ENCODE results near the gene ZKSCAN1. TPM values are rescaled to one million over a fixed set of nuclear protein-coding genes. Genes with fewer than 3 reads are reported as not detected.
"Not testable (repeated sequence)": the region's sequence is repeated elsewhere in the genome, so short reads cannot be mapped to it uniquely, and the experiment has no call there.

The ZKSCAN1 gene
- total and polyA plus RNA-seq, 3 donors from 2014 or later, result 30.7 to 71.3 (median 65.3) TPM

DNA sequence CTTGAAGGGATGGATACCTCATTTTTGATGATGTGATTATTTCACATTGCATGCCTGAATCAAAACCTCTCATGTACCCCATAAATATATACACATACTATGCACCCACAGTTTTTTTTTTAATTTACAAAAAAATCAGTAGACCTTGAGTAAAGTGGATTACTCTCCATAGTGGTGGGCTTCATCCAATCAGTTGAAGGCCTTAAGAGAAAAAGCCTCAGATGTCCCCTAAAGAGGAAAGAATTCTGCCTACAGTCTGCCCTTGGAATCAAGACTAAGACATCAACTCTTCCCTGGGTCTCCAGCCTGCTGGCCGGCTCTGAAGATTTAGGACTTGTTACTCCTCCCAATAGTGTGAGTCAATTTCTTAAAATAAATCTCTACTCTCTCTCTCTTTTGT is 40.7 kb upstream of the ZKSCAN1 start:
- no peaks in the 10 kb centered on the region for H3K9me3 ChIP-seq
- no peaks in the 10 kb centered on the region for H3K27me3 ChIP-seq
- no peak for TF ChIP-seq CTCF (IDR thresholded peaks at IDR 0.05)
- TF ChIP-seq POLR2A (IDR thresholded peaks at IDR 0.05), result no peak
- intact Hi-C loops (cut with DNase I; ENCODE audit: low total_unique reads), result no loop called here
- H3K36me3 ChIP-seq (ENCODE audit: low read depth, missing control alignments), result no peaks in the 10 kb centered on the region
- H3K4me3 ChIP-seq, result no peak overlapping the region
- H3K4me1 ChIP-seq, result no peaks in the 10 kb centered on the region
- H3K27ac ChIP-seq, result no peak overlapping the region
- no peak for DNase-seq
- 71 to 75% methylated on average over 1 of the region's 1 CpG for WGBS, 2 donors

DNA sequence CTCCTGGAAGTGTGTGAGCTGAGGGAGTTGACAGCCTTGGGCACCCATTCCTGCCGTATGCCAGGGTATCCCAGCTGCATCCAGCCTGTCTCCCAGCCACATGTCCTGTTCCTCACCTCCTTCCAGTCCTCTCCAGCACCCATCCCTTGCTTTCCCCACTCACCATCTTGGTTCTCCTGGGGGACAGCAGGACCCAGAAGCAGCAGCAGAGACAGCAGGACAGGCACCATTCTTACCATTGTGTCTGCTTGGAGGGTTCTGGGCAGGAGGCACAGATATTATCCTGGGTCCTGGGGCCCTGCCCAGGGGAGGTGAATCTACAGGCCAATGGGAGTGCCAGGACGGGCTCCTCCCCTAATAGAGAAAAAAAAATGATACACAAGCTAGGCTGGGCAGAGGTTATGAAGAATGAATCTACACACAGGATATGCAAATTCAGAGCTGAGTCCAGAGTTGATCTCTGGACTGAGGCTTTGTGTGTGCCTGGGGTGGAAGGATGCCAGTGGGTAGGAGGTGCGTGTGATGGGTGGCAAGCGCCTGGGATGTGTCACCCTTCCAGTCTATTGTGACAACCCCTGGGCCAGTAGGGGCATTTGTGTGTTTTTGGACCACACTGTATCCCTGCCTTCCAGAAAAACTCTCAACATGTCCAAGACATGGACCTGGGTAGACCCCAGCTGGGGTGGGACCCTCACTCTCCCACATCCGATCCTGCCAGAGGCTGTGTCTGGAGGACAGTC is 39.4 kb upstream of the ZKSCAN1 start, which contains the start of gene AZGP1:
TSS of gene AZGP1 (minus strand) at position 250 of the 740 bp plus-strand sequence. CDS start at position 239, 11 bp downstream.
- 68 to 79% methylated on average over 5 of the region's 5 CpGs for whole genome bisulfite sequencing, 2 donors
- intact Hi-C loops (cut with DNase I; ENCODE audit: low total_unique reads), result no loop called here

DNA sequence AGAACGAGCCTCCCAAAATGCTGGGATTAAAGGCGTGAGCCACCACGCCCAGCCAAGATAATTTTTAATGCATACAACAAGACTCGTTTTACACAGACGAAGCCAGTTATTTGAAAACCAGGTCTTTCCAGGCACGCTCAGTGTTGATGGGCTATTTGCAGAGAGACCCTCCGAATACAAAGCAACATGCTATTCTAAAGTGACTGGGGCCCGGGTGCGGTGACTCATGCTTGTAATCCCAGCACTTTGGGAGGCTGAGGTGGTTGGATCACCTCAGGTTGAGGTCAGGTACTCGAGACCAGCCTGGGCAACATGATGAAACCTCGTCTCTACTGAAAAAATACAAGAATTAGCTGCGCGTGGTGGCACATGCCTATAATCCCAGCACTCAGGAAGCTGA is 38.8 kb upstream of the ZKSCAN1 start:
- no peak for TF ChIP-seq POLR2A (IDR thresholded peaks at IDR 0.05)
- no peak for TF ChIP-seq CTCF (IDR thresholded peaks at IDR 0.05)
- Histone ChIP-seq H3K4me3 (no peak overlapping the region), H3K27ac (no peak overlapping the region), H3K9me3 (no peaks in the 10 kb centered on the region), H3K36me3 (ENCODE audit: low read depth, missing control alignments) (no peaks in the 10 kb centered on the region), H3K27me3 (no peaks in the 10 kb centered on the region), H3K4me1 (no peaks in the 10 kb centered on the region)
- DNase-seq, result no peak
- intact Hi-C loops (cut with DNase I; ENCODE audit: low total_unique reads), result no loop called here
- 89 to 93% methylated on average over 13 of the region's 13 CpGs for WGBS, 2 donors

More for the DNA sequence above, 39.4 kb upstream of the ZKSCAN1 start, which contains the start of gene AZGP1:
- no peak within 1 kb of the TSS for H3K27ac ChIP-seq
- peak; percentile 47 for DNase-seq
- no peak for TF ChIP-seq POLR2A (IDR thresholded peaks at IDR 0.05)
- TF ChIP-seq CTCF (IDR thresholded peaks at IDR 0.05), result no peak
- no peaks in the 10 kb centered on the region for H3K27me3 ChIP-seq
- H3K9me3 ChIP-seq, result no peaks in the 10 kb centered on the region
- no peaks in the 10 kb centered on the region for H3K4me1 ChIP-seq
- H3K36me3 ChIP-seq (ENCODE audit: low read depth, missing control alignments), result no peaks in the 10 kb centered on the region
- no peak within 1 kb of the TSS for H3K4me3 ChIP-seq

DNA sequence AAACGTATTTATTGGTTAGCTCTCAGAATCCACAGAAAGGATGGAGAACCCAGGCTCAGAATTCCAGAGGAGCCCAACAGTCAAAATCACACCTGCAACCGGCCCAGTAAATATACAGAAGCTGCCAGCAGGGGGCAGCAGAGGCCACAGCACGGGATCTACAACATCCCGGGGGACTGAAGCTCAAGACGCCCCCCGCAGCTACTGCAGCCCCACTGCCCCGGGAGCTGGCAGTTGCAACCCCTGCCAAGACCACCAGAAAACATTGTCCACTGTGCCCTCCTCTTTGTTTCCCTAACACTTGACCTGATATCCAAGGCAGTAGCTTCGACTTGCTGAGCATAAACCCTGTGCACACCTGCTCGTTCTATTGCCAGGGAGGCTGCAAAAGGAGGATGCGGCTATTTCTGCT is 35.6 kb upstream of the ZKSCAN1 start:
- H3K27me3 ChIP-seq; H3K27ac ChIP-seq; H3K4me1 ChIP-seq; H3K36me3 ChIP-seq (ENCODE audit: low read depth, missing control alignments); H3K4me3 ChIP-seq; H3K9me3 ChIP-seq; intact Hi-C loops (cut with DNase I; ENCODE audit: low total_unique reads): not testable (repeated sequence)
- peak; percentile 84 for DNase-seq
- peak; percentile 76 to 89 (median 81) for TF ChIP-seq CTCF (IDR thresholded peaks at IDR 0.05)
- 10 to 14% methylated on average over 8 to 10 of the region's 10 CpGs for WGBS, 2 donors

DNA sequence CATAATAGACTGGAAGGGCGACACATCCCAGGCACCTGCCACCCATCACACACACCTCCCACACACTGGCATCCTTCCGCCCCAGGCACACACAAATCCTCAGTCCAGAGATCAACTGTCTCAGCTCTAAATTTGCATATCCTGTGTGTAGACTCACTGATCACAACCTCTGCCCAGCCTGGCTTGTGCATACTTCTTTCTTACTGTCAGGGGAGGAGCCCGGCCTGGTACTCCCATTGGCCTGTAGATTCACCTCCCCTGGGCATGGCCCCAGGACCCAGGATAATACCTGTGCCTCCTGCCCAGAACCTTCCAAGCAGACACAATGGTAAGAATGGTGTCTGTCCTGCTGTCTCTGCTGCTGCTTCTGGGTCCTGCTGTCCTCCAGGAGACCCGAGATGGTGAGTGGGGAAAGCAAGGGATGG is 34.9 kb upstream of the ZKSCAN1 start:
- DNase-seq; H3K4me3 ChIP-seq; intact Hi-C loops (cut with DNase I; ENCODE audit: low total_unique reads): not testable (repeated sequence)

DNA sequence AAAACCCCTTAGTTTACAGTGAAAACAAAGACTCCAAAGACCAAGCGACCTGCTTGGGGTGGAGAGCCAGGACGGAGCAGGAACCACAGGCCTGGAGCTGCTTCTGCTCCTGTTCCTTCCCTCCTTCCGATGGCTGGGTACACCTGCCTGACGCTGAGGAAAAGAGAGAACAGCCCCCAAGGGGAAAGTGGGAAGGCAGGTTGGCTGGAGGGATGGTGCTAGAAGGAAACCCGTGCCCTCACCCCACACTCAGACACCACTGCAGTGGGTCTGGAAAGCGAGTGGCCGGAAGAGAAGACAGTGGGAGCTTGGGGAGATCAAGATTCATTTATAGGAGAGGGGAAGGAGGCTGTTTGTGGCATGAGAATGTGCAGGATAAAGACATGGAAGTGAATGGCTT is 34.3 kb upstream of the ZKSCAN1 start:
- DNase-seq; H3K4me1 ChIP-seq; H3K27ac ChIP-seq; H3K27me3 ChIP-seq; intact Hi-C loops (cut with DNase I; ENCODE audit: low total_unique reads); H3K9me3 ChIP-seq; H3K4me3 ChIP-seq; H3K36me3 ChIP-seq (ENCODE audit: low read depth, missing control alignments): not testable (repeated sequence)
- WGBS, 2 donors, result 78 to 89% methylated on average over 6 to 7 of the region's 7 CpGs

More for the DNA sequence above, 34.9 kb upstream of the ZKSCAN1 start:
- not testable (repeated sequence) for H3K9me3 ChIP-seq; H3K4me1 ChIP-seq; H3K27me3 ChIP-seq; H3K27ac ChIP-seq; H3K36me3 ChIP-seq (ENCODE audit: low read depth, missing control alignments)
- 64 to 65% methylated on average over 4 of the region's 4 CpGs for WGBS, 2 donors

Measured in testis (tissue), 3 donors.